ENCODE data around the gene SORCS2. TPM values are rescaled to one million over a fixed set of nuclear protein-coding genes. Genes with fewer than 3 reads are reported as not detected.

Gene SORCS2
- total RNA-seq, 1 experiment from 2014 or later: 0.15 TPM

DNA sequence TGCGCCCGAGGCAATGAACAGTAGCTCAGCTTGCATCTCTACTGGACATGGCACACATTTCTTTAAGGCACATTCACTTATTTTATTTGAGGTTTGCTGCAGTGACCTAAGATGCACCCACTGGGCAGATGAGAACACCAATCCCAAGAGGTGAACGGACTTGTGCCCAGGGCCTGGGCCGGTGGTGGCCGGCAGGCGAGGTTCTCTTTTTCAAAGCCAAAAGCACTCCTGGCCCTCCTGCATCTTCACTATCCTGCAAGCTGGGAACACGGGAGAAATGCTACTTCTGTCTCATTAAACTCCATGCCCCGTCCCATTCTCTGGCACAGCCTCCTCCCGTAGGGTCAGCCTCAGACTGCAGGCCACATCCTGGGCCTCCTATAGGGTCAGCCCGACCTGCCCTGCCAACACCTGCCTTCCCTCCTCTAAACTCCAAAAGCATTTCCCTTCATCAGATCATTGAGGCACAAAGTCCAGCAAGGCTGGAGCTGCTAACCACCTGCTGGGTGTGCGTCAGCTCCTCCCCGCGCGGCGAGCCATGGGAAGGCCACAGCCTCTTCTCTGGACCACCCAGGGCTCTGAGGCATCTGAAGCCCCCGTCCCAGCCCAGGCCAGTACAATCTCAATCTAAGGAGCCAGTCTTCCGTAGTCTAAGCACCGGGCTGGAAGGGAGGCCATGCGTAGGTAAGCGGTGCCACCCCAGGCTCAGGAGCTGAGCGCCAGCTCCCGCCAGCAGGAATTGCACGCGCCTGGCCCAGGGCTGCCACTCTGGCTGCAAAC, 581.3 kb downstream of the SORCS2 start:
- no peaks in the 10 kb centered on the region for H3K27me3 ChIP-seq (ENCODE audit: control insufficient read depth, insufficient read depth, low read length)
- peaks cover 85% of the 10 kb centered on the region for H3K4me1 ChIP-seq (ENCODE audit: control insufficient read depth, insufficient read depth, low read length)
- DNase-seq (ENCODE audit: low read depth, low spot score): no peak
- intact Hi-C loops (cut with micrococcal nuclease; ENCODE audit: unreplicated experiment): no loop called here
- in situ Hi-C loops (cut with HindIII; ENCODE audit: low pct_unique_long_range_greater_than_20kb, low sequenced_read_pairs): no loop called here
- peak; percentile 15 for ATAC-seq
- no TSS peak for BruUV-seq (replicated peaks)
- no peaks in the 10 kb centered on the region for H3K9me3 ChIP-seq (ENCODE audit: control insufficient read depth, insufficient read depth, low read depth, low read length)
- ChIA-PET POLR2A (no interaction called here), CTCF (interaction anchor here (1.1 kb wide), 1 partner anchor 29 kb away, joined by 4 read pairs; no protein-coding TSS in a partner anchor)
- peak overlapping the region; percentile 94 for H3K27ac ChIP-seq (ENCODE audit: low read length)
- TF ChIP-seq, protein P1, sequence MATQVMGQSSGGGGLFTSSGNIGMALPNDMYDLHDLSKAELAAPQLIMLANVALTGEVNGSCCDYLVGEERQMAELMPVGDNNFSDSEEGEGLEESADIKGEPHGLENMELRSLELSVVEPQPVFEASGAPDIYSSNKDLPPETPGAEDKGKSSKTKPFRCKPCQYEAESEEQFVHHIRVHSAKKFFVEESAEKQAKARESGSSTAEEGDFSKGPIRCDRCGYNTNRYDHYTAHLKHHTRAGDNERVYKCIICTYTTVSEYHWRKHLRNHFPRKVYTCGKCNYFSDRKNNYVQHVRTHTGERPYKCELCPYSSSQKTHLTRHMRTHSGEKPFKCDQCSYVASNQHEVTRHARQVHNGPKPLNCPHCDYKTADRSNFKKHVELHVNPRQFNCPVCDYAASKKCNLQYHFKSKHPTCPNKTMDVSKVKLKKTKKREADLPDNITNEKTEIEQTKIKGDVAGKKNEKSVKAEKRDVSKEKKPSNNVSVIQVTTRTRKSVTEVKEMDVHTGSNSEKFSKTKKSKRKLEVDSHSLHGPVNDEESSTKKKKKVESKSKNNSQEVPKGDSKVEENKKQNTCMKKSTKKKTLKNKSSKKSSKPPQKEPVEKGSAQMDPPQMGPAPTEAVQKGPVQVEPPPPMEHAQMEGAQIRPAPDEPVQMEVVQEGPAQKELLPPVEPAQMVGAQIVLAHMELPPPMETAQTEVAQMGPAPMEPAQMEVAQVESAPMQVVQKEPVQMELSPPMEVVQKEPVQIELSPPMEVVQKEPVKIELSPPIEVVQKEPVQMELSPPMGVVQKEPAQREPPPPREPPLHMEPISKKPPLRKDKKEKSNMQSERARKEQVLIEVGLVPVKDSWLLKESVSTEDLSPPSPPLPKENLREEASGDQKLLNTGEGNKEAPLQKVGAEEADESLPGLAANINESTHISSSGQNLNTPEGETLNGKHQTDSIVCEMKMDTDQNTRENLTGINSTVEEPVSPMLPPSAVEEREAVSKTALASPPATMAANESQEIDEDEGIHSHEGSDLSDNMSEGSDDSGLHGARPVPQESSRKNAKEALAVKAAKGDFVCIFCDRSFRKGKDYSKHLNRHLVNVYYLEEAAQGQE (IDR thresholded peaks at IDR 0.05; ENCODE audit: insufficient read depth in 1 of 2, low read depth in 2 of 2, low read length in 1 of 2): no peak
- TF ChIP-seq SIN3A (IDR thresholded peaks at IDR 0.05; ENCODE audit: borderline replicate concordance, insufficient read depth, low read depth, low read length) (no peak), POLR2AphosphoS5 (IDR thresholded peaks at IDR 0.05; ENCODE audit: low read depth, low read length) (no peak), TCF7L2 (IDR thresholded peaks at IDR 0.05; ENCODE audit: low read depth, low read length) (no peak)
- TF ChIP-seq, protein P2, sequence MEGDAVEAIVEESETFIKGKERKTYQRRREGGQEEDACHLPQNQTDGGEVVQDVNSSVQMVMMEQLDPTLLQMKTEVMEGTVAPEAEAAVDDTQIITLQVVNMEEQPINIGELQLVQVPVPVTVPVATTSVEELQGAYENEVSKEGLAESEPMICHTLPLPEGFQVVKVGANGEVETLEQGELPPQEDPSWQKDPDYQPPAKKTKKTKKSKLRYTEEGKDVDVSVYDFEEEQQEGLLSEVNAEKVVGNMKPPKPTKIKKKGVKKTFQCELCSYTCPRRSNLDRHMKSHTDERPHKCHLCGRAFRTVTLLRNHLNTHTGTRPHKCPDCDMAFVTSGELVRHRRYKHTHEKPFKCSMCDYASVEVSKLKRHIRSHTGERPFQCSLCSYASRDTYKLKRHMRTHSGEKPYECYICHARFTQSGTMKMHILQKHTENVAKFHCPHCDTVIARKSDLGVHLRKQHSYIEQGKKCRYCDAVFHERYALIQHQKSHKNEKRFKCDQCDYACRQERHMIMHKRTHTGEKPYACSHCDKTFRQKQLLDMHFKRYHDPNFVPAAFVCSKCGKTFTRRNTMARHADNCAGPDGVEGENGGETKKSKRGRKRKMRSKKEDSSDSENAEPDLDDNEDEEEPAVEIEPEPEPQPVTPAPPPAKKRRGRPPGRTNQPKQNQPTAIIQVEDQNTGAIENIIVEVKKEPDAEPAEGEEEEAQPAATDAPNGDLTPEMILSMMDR (IDR thresholded peaks at IDR 0.05): no peak
- peaks cover 13% of the 10 kb centered on the region for H3K36me3 ChIP-seq (ENCODE audit: control insufficient read depth, insufficient read depth, low read length)
- H3K4me3 ChIP-seq (ENCODE audit: low read depth in 2 of 2, low read length in 2 of 2): no peak overlapping the region

DNA sequence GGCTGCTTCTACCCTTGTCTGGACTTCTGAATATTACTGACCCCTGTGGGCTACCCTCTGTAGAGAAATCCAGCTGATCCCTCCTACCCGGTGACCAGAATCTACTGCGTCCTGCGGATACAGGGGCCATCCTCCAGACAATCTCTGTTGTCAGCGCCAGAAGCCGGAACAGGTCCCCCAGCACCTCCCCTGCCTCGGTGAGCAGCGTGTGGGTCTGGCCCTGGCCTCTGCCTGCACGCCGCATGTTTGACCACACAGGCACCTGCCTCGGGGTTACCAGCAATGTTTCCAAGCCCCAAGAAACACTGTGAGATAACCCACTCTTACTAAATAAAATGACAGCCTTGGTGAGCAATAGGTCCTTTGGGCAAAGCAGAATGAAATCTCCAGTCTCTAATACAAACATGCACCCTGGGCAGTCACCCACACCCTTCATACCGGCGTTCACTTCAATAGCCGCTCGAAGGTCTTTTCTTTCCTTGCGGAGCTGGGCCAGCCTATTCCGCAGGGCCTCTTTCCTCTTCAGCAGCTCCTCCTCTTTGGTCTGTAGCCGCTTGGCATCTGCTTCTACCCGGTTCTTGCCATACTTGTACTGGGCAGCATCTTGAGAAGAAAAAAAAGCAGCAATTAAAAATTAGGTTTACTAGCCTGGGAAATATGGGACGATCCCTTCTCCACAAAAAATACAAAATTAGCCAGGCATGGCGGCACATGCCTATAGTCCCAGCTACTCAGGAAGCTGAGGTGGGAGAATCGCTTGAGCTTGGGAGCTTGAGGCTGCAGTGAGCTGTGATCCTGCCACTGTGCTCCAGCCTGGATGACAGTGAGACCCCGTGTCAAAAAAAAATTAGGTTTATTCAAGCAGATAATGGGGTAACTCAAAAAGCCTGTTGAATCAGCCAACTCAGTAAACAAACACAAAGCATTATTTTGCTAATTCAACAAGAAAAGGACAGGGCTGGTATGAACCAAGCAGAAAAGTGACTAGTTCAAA, 582.3 kb downstream of the SORCS2 start:
- Histone ChIP-seq H3K27ac (ENCODE audit: low read length) (peak overlapping the region; percentile 94), H3K4me1 (ENCODE audit: control insufficient read depth, insufficient read depth, low read length) (peaks cover 78% of the 10 kb centered on the region), H3K9me3 (ENCODE audit: control insufficient read depth, insufficient read depth, low read depth, low read length) (no peaks in the 10 kb centered on the region), H3K4me3 (ENCODE audit: low read depth in 2 of 2, low read length in 2 of 2) (no peak overlapping the region), H3K27me3 (ENCODE audit: control insufficient read depth, insufficient read depth, low read length) (no peaks in the 10 kb centered on the region), H3K36me3 (ENCODE audit: control insufficient read depth, insufficient read depth, low read length) (peaks cover 9% of the 10 kb centered on the region)
- POLR2A ChIA-PET: interaction anchor here (0.6 kb wide), 2 partner anchors 14 to 16 kb away, joined by 3 read pairs; no protein-coding TSS in a partner anchor
- BruUV-seq (replicated peaks): no TSS peak
- intact Hi-C loops (cut with micrococcal nuclease; ENCODE audit: unreplicated experiment) (no loop called here), in situ Hi-C loops (cut with HindIII; ENCODE audit: low pct_unique_long_range_greater_than_20kb, low sequenced_read_pairs) (no loop called here)
- no peak for DNase-seq (ENCODE audit: low read depth, low spot score)
- CTCF ChIA-PET: no interaction called here
- TF ChIP-seq, protein P1 (IDR thresholded peaks at IDR 0.05; ENCODE audit: insufficient read depth in 1 of 2, low read depth in 2 of 2, low read length in 1 of 2): no peak
- TF ChIP-seq POLR2AphosphoS5 (IDR thresholded peaks at IDR 0.05; ENCODE audit: low read depth, low read length): peak; percentile 34; the same call in 1 of the 2 replicates
- ATAC-seq: no peak

Measured in Panc1 (cell line).